Measurements from ENCODE around the gene CXCL17.

CXCL17 gene

GRCh38 chr19:42401365-42402303 lies 41.1 kb downstream of the CXCL17 start:
- TF ChIP-seq CTCF (IDR thresholded peaks at IDR 0.05; ENCODE audit: low read depth, low read length, missing control alignments): peak; percentile 82
- peak overlapping the region; percentile 46 for H3K4me3 ChIP-seq (replicated peaks; ENCODE audit: low read depth, low read length)
- peak; percentile 56 for DNase-seq (ENCODE audit: extremely low read depth, low read depth)

- no peak for TF ChIP-seq CTCF (IDR thresholded peaks at IDR 0.05; ENCODE audit: low read depth, low read length, missing control alignments)
- DNase-seq (ENCODE audit: extremely low read depth, low read depth): no peak
- H3K4me3 ChIP-seq (replicated peaks; ENCODE audit: low read depth, low read length): no peak overlapping the region
Measured at GRCh38 chr19:42400404-42400803, 42.3 kb downstream of the CXCL17 start.

- no peak for DNase-seq (ENCODE audit: extremely low read depth, low read depth)
- peak overlapping the region; percentile 64 for H3K4me3 ChIP-seq (replicated peaks; ENCODE audit: low read depth, low read length)
- no peak for TF ChIP-seq CTCF (IDR thresholded peaks at IDR 0.05; ENCODE audit: low read depth, low read length, missing control alignments)
Measured at GRCh38 chr19:42397263-42398166, 45.2 kb downstream of the CXCL17 start.

GRCh38 chr19:42396381-42397262 lies 46.1 kb downstream of the CXCL17 start:
- peak overlapping the region; percentile 64 for H3K4me3 ChIP-seq (replicated peaks; ENCODE audit: low read depth, low read length)
- TF ChIP-seq CTCF (IDR thresholded peaks at IDR 0.05; ENCODE audit: low read depth, low read length, missing control alignments): no peak
- DNase-seq (ENCODE audit: extremely low read depth, low read depth): peak; percentile 97

DNA sequence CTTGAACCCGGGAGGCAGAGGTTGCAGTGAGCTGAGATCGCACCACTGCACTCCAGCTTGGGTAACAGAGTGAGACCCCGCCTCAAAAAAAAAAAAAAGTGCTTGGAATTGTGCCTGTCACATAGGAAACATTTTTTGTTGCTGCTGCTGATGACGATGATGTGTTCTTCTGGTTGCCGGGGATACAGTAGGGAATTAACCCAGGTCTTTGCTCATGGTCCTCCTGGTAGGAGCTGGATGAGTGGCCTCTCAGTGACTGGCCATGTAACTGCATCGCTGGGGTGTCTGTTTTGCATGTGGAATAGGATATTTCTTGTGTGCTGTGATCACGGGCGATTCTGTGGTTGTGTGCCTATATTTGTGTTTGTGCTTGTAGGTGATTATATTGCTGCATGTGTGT lies 48.0 kb downstream of the CXCL17 start:
- no peak for TF ChIP-seq CTCF (IDR thresholded peaks at IDR 0.05; ENCODE audit: low read depth, low read length, missing control alignments)
- no peak for DNase-seq (ENCODE audit: extremely low read depth, low read depth)
- no peak overlapping the region for H3K4me3 ChIP-seq (replicated peaks; ENCODE audit: low read depth, low read length)

DNA sequence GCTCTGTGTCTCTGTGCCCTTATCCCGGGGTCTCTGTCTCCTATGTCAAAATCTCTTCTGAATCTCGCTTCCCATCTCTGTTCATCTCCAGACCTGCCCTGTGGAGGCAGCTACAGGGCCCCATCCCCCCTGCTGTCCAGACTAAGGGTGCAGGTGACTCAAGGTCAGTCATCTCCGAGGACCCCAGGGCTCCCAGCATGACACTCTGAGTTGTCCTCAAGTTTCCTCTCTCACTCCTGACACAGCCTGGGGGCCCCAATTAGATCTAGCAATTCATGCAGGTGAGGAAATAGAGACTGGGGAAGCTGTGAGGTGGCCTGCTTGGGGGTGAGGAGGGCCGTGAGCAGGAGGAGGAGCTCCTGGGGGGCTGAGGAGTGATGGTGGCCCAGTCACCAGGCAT lies 50.6 kb downstream of the CXCL17 start:
- no peak overlapping the region for H3K4me3 ChIP-seq (replicated peaks; ENCODE audit: low read depth, low read length)
- no peak for TF ChIP-seq CTCF (IDR thresholded peaks at IDR 0.05; ENCODE audit: low read depth, low read length, missing control alignments)
- DNase-seq (ENCODE audit: extremely low read depth, low read depth): no peak

Data from HFF-Myc (cell line).